ENCODE data around the gene STAC2. TPM values are rescaled to one million over a fixed set of nuclear protein-coding genes. Genes with fewer than 3 reads are reported as not detected.

The STAC2 gene
- total and polyA plus RNA-seq, 9 of the 15 experiments (the other 6 are each of a cell fraction or from before 2014, with no cell fraction given), result not detected

GRCh38 chr17:39199820-39200069 lies 26.0 kb downstream of the STAC2 start:
- H3K9ac ChIP-seq (ENCODE audit: insufficient read depth in 1 of 2, low read depth in 2 of 2, low read length in 2 of 2), result peak overlapping the region; percentile 98 to 99
- 2% methylated on average over 10 of the region's 10 CpGs for WGBS (ENCODE audit: insufficient coverage, low coverage, missing lambda C conversion rate)
- ChIA-PET POLR2A (interaction anchor here (0.6 to 2.5 kb wide), 20 partner anchors 9 to 781 kb away, joined by 3 to 16 read pairs (median 4); partner anchors contain the start of genes CDK12, PSMD3 and STAC2), CTCF (ENCODE audit: low intra/inter-chr PET ratio) (no interaction called here)
- peaks cover 43 to 45% of the 10 kb centered on the region in 2 experiments; a peak in 4 of 5 replicates for H3K4me1 ChIP-seq (replicated peaks in 1 of 2; ENCODE audit: control insufficient read depth in 2 of 2, insufficient read depth in 2 of 2, low read length in 2 of 2)
- intact Hi-C loops (cut with micrococcal nuclease) (no loop called here), in situ Hi-C loops (cut with MboI) (no loop called here)
- peaks cover 12% of the 10 kb centered on the region for H4K20me1 ChIP-seq (replicated peaks; ENCODE audit: control insufficient read depth, insufficient read depth, low read length)
- ATAC-seq (peak; percentile 74), DNase-seq (ENCODE audit: extremely low read depth in 1 of 4, low spot score in 3 of 4) (peak; percentile 84 to 95 (median 90)), FAIRE-seq (peak; percentile 91)
- peak overlapping the region; percentile 99 for H2AFZ ChIP-seq (ENCODE audit: low read depth, low read length)
- H3K4me3 ChIP-seq, result peak overlapping the region; percentile 73
- peaks cover 41% of the 10 kb centered on the region for H3K36me3 ChIP-seq (ENCODE audit: control insufficient read depth, insufficient read depth, low read length)
- H3K27ac ChIP-seq (ENCODE audit: extremely low read depth, low read depth, low read length), result peak overlapping the region; percentile 99
- H3K4me2 ChIP-seq (ENCODE audit: insufficient read depth, low read length), result peak overlapping the region; percentile 92
- H3K9me3 ChIP-seq (replicated peaks; ENCODE audit: control insufficient read depth, insufficient read depth, low read depth, low read length), result no peaks in the 10 kb centered on the region
- no peaks in the 10 kb centered on the region for H3K27me3 ChIP-seq (ENCODE audit: control insufficient read depth in 2 of 2, insufficient read depth in 2 of 2, low read length in 2 of 2)
- H3K9me1 ChIP-seq (ENCODE audit: control insufficient read depth, insufficient read depth, low read length), result no peaks in the 10 kb centered on the region
- peaks cover 48% of the 10 kb centered on the region for H3K79me2 ChIP-seq (ENCODE audit: control insufficient read depth, insufficient read depth, low read length)
- no TSS peak for BruUV-seq (replicated peaks)
- TF ChIP-seq ZNF121 (CRISPR knock-in tag; conservative IDR thresholded peaks at IDR 0.05) (0 out of 2 replicates have a peak, but pooled peaks have one; percentile 25), RAD51 (IDR thresholded peaks at IDR 0.05; ENCODE audit: borderline replicate concordance, low read depth) (peak; percentile 96; the same call in 1 of the 2 replicates), NCOA1 (IDR thresholded peaks at IDR 0.05; ENCODE audit: low read depth) (no peak), POLR2A (conservative IDR thresholded peaks at IDR 0.05) (peak; percentile 77; the same call in 1 of the 2 replicates), HINFP (tag; conservative IDR thresholded peaks at IDR 0.05; ENCODE audit: low read depth) (no peak), SMARCE1 (IDR thresholded peaks at IDR 0.05) (no peak), JUN (IDR thresholded peaks at IDR 0.05; ENCODE audit: borderline replicate concordance, low read depth, low read length) (0 out of 2 replicates have a peak, but pooled peaks have one; percentile 8), JUN (CRISPR knock-in tag; IDR thresholded peaks at IDR 0.05; ENCODE audit: borderline replicate concordance) (no peak), SMC3 (conservative IDR thresholded peaks at IDR 0.05; ENCODE audit: insufficient read depth, low read depth, low read length) (no peak), ZNF639 (CRISPR knock-in tag; conservative IDR thresholded peaks at IDR 0.05 in 1 of 2, IDR thresholded peaks at IDR 0.05 in 1 of 2) (0 out of 4 replicates have a peak, but pooled peaks of 1 of the 2 experiments have one; percentile 2), TFAP4 (CRISPR knock-in tag; IDR thresholded peaks at IDR 0.05; ENCODE audit: borderline replicate concordance) (peak; percentile 87), LEF1 (IDR thresholded peaks at IDR 0.05) (0 out of 2 replicates have a peak, but pooled peaks have one; percentile 5), TFE3 (CRISPR knock-in tag; IDR thresholded peaks at IDR 0.05) (peak; percentile 98), MAX (CRISPR knock-in tag; IDR thresholded peaks at IDR 0.05) (no peak), CEBPB (tag; IDR thresholded peaks at IDR 0.05) (peak; percentile 56), KLF10 (CRISPR knock-in tag; IDR thresholded peaks at IDR 0.05) (no peak)

All from K562 (cell line).